Lower lobe of right lung (tissue), 2 donors: ENCODE results near the gene EFCAB7. TPM values are rescaled to one million over a fixed set of nuclear protein-coding genes. Genes with fewer than 3 reads are reported as not detected.

Source experiments
- ATAC-seq, 2 donors: fragments of 200-7000 bp; cut with Tn5 transposase; one replicate each; pipeline ENCODE4 v1.9.1; 2020 to 2022; ENCODE audit warnings: mild to moderate bottlenecking in 2 of 2, moderate library complexity in 2 of 2
- DNase-seq: peaks from one replicate; pipeline ENCODE4 v3.0.0-alpha.2; 2020
- H3K27ac ChIP-seq: fragments of 200-600 bp; one replicate; pipeline ENCODE4 v1.8.0; 2022
- H3K27me3 ChIP-seq: fragments of 200-600 bp; one replicate; pipeline ENCODE4 v1.8.0; 2022; ENCODE audit warnings: low read depth
- H3K36me3 ChIP-seq: fragments of 200-600 bp; one replicate; pipeline ENCODE4 v1.8.0; 2022; ENCODE audit warnings: mild to moderate bottlenecking
- H3K4me1 ChIP-seq: fragments of 200-600 bp; one replicate; pipeline ENCODE4 v1.8.0; 2022
- H3K4me3 ChIP-seq: fragments of 200-600 bp; one replicate; pipeline ENCODE4 v1.8.0; 2022; ENCODE audit warnings: mild to moderate bottlenecking
- H3K9me3 ChIP-seq: fragments of 200-600 bp; one replicate; pipeline ENCODE4 v1.8.0; 2022
- intact Hi-C: fragments of 100-400 bp; cut with DNase I; formaldehyde crosslinking; loops from one replicate; pipeline ENCODE4 v1.11.0; 2022
- long read RNA-seq: library from polyadenylated mRNA; unstranded; transcript quantifications from one replicate; pipeline ENCODE4 v2.0.0, GENCODE V29; 2021
- total RNA-seq: library from RNA; stranded (reverse); fragmentation: NEBNext Ultra II Directional; extraction: Animal tissue kit (Norgen Biotek cat#: 25700); gene quantifications from one replicate; pipeline ENCODE4 v1.2.1, GENCODE V29; 2021
- TF ChIP-seq, protein P1 (sequence below): fragments of 200-600 bp; IDR thresholded peaks from one replicate; pipeline ENCODE4 v1.8.0; 2022; ENCODE audit warnings: antibody characterized with exemption, mild to moderate bottlenecking
- donor health status: DM: no; HTN: yes; CAD: no; lungs with severe emphysema.

The EFCAB7 gene, protein sequence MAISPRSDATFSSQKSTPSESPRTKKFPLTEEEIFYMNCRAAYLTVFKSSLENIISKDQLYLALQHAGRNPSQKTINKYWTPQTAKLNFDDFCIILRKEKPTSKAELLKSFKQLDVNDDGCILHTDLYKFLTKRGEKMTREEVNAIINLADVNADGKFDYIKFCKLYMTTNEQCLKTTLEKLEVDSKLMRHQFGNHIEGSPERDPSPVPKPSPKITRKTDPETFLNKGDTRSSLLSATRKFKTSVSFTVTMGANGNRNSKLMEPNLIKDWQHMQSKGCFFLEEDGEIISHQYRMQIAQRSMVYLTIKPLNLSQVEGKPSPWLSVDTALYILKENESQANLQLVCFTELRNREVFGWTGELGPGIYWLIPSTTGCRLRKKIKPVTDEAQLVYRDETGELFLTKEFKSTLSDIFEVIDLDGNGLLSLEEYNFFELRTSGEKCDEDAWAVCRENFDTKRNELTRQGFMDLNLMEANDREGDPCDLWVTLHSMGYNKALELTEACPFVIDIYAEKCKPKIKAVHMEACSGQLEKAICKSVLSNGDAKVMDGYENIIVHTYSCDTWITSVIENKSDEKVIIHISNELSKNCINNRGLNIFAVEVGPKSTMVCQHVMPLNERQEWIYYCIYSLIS
- total RNA-seq = 6.9 TPM
- long read RNA-seq, transcript EFCAB7-201 (14 exons, 2,313 nt) = major isoform, 5 of 16 reads
- long read RNA-seq, partial matches to known transcripts = 3 of 16 reads
- long read RNA-seq, other reads (novel, unspliced or antisense) = 8 of 16 reads

DNA sequence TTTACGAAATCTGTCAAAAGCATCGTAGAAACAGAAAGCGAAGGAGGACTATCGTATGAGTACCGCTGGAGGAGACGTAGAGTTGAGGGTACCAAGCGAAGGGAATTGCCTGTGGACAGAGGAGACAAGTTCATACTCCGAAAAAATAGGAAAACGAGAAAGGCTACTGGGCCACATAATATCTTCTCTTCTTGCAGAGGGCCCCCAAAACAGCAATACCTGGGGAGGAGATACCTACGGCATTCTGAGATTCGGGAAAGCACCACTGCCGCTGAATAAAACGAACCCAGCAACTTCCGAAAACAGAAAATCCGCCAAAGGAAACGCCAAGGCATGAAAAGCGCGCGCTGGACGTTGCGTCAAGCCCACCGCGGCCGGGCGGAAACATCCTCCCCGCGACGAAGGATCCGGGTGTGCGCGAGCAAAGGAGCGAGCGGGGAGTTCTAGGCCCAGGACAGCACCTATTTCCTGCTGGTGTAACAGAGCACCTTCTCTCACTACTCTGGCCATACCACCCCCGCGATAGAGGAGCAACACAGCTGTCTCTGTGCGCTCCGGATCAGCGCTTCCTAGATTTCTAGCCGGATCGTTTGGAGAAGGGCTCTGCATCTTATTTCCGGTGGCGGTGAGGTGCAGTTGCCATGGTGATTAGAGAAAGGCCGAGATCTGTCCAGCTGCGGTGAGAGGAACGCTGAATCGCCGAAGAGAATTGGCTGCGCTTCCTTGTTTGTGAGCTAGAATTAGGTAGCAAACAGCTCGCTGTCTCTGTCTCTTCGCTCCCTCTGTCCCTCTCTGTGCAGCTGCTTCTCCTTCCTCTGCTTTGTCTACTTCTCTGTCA lies at the start of gene EFCAB7, which contains the start of gene ITGB3BP:
TSS of gene EFCAB7 (plus strand) at position 635 of the 838 bp plus-strand sequence. CDS start 2,048 bp downstream, outside the sequence.
TSS of gene ITGB3BP (minus strand) at position 335 of the 838 bp plus-strand sequence. CDS start at position 243, 92 bp downstream.
- peak; percentile 84 for DNase-seq
- TF ChIP-seq, protein P1, sequence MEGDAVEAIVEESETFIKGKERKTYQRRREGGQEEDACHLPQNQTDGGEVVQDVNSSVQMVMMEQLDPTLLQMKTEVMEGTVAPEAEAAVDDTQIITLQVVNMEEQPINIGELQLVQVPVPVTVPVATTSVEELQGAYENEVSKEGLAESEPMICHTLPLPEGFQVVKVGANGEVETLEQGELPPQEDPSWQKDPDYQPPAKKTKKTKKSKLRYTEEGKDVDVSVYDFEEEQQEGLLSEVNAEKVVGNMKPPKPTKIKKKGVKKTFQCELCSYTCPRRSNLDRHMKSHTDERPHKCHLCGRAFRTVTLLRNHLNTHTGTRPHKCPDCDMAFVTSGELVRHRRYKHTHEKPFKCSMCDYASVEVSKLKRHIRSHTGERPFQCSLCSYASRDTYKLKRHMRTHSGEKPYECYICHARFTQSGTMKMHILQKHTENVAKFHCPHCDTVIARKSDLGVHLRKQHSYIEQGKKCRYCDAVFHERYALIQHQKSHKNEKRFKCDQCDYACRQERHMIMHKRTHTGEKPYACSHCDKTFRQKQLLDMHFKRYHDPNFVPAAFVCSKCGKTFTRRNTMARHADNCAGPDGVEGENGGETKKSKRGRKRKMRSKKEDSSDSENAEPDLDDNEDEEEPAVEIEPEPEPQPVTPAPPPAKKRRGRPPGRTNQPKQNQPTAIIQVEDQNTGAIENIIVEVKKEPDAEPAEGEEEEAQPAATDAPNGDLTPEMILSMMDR = no peak
- peak within 1 kb of the TSS; percentile 73 for H3K4me3 ChIP-seq
- intact Hi-C loops = no loop called here
- ATAC-seq = peak; percentile 96 to 97
- peak within 1 kb of the TSS; percentile 95 for H3K27ac ChIP-seq
- no peaks in the 10 kb centered on the region for H3K9me3 ChIP-seq
- H3K27me3 ChIP-seq = no peaks in the 10 kb centered on the region
- peaks cover 9% of the 10 kb centered on the region for H3K36me3 ChIP-seq
- H3K4me1 ChIP-seq = peaks cover 19% of the 10 kb centered on the region

DNA sequence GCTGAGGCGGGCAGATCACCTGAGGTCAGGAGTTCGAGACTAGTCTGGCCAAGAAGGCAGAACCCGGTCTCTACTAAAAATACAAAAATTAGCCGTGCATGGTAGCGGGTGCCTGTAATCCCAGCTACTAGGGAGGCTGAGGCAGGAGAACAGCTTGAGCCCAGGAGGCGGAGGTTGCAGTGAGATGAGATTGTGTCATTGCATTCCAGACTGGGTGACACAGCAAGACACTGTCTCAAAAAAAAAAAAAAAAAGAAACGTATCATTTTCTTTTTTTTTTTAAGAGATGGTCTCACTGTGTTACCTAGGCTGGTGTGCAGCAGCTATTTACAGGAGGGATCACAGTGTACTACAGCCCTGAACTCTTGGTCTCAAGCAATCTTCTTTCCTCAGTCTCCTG lies 47.6 kb upstream of the EFCAB7 start:
- DNase-seq (no peak), ATAC-seq (no peak)
- Histone ChIP-seq H3K27ac (no peak overlapping the region), H3K27me3 (no peaks in the 10 kb centered on the region), H3K36me3 (no peaks in the 10 kb centered on the region), H3K4me1 (no peaks in the 10 kb centered on the region), H3K9me3 (no peaks in the 10 kb centered on the region), H3K4me3 (no peak overlapping the region)
- intact Hi-C loops = no loop called here
- TF ChIP-seq, protein P1 = no peak

DNA sequence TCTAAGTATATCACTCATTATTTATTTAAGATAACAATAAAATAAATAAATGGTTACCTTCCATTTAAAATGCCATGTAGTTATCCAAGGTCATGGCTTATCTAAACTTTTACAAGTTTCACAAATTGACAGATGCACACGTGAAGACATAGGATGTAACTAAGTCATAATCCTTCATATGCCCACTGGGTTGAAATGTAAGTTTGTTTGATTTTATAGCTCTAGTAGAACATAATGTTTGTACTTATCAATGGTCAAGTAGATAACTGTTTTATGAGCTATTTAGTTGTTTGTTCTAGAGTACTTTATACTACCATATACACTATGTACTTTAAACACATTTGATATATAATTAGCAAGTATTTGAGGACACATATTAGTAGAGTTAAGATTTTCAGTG lies 43.3 kb upstream of the EFCAB7 start:
- intact Hi-C loops = no loop called here
- TF ChIP-seq, protein P1 = no peak
- no peaks in the 10 kb centered on the region for H3K27me3 ChIP-seq
- H3K27ac ChIP-seq = no peak overlapping the region
- H3K4me3 ChIP-seq = no peak overlapping the region
- no peaks in the 10 kb centered on the region for H3K36me3 ChIP-seq
- no peaks in the 10 kb centered on the region for H3K4me1 ChIP-seq
- DNase-seq (no peak), ATAC-seq (no peak)
- no peaks in the 10 kb centered on the region for H3K9me3 ChIP-seq

DNA sequence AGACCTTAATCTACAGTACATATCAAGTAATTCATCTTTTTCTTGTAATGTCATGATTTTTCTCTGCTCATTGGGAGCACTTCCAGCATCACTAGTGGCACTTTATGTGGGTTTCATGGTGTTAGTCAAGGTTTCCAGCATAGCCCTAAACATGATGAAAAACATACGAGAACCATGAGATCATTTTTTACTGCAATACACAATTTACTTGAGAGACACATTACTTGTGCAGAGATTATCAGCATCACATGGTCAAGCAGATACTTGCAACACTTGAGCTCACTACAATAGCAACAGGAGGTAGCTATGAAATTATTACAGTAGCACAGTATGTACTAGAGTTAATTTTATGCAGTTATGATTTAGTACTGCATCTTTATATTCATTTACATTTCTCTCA lies 36.7 kb upstream of the EFCAB7 start:
- no peak for DNase-seq
- Histone ChIP-seq H3K27me3 (no peaks in the 10 kb centered on the region), H3K9me3 (no peaks in the 10 kb centered on the region), H3K27ac (no peak overlapping the region), H3K36me3 (no peaks in the 10 kb centered on the region), H3K4me1 (no peaks in the 10 kb centered on the region), H3K4me3 (no peak overlapping the region)
- intact Hi-C loops = no loop called here
- TF ChIP-seq, protein P1 = no peak
- ATAC-seq = no peak
